Neural progenitor cell (in vitro differentiated cells): Measurements from ENCODE around the gene RPS27A.

Experiments
- CTCF ChIP-seq: fragments of 200-600 bp; sonication (generic); IDR thresholded peaks from 2 replicates; pipeline ENCODE4 v1.5.1; 2017; ENCODE audit warnings: antibody characterized with exemption, mild to moderate bottlenecking
- EZH2 ChIP-seq: fragments of 200-600 bp; sonication (generic); IDR thresholded peaks from 2 replicates; pipeline ENCODE4 v1.6.1; 2017; ENCODE audit warnings: antibody characterized with exemption, mild to moderate bottlenecking, moderate library complexity
- EZH2phosphoT487 ChIP-seq: fragments of 200-600 bp; sonication (generic); IDR thresholded peaks from 2 replicates; pipeline ENCODE4 v1.6.1; 2017; ENCODE audit warnings: antibody characterized with exemption

- no peak for TF ChIP-seq CTCF
- TF ChIP-seq EZH2phosphoT487, result no peak
- no peak for TF ChIP-seq EZH2
Measured at GRCh38 chr2:55277310-55277709, 44.8 kb downstream of the RPS27A start.
